ENCODE data around the gene ZNF532. TPM values are rescaled to one million over a fixed set of nuclear protein-coding genes. Genes with fewer than 3 reads are reported as not detected.
A peak's percentile ranks its signal among the peaks of the same experiment; 100 is the strongest.

Gene ZNF532
- total and polyA plus RNA-seq, 8 donors, result 56.2 to 153 (median 142) TPM

- no peak for TF ChIP-seq CTCF (IDR thresholded peaks at IDR 0.05)
- H3K27me3 ChIP-seq, result peaks cover 0 to 32% of the 10 kb centered on the region in 2 donors
- peaks cover 0 to under 1% of the 10 kb centered on the region in 2 donors for H3K36me3 ChIP-seq
- DNase-seq, result no peak
- H3K27ac ChIP-seq, result peak overlapping the region; percentile 78 to 94
- H3K4me3 ChIP-seq, result peak overlapping the region in 1 of 2 donors; percentile 31
- no peak for ATAC-seq
- peaks cover 7 to 42% of the 10 kb centered on the region in 2 donors for H3K4me1 ChIP-seq
- intact Hi-C loops (cut with DNase I), result no loop called here
- no peaks in the 10 kb centered on the region for H3K9me3 ChIP-seq
Observed at GRCh38 chr18:58862356-58862755, 2.3 kb upstream of the ZNF532 start.

GRCh38 chr18:58862851-58863538 is 1.7 kb upstream of the ZNF532 start:
- Histone ChIP-seq H3K27ac (peak overlapping the region; percentile 86 to 96), H3K27me3 (peaks cover 0 to 32% of the 10 kb centered on the region in 2 donors), H3K4me1 (peaks cover 7 to 46% of the 10 kb centered on the region in 2 donors), H3K36me3 (peaks cover 0 to 7% of the 10 kb centered on the region in 2 donors), H3K9me3 (no peaks in the 10 kb centered on the region), H3K4me3 (peak overlapping the region; percentile 21 to 31)
- no peak for TF ChIP-seq CTCF (IDR thresholded peaks at IDR 0.05)
- ATAC-seq, result peak; percentile 4
- peak in 1 of 4 donors; percentile 81 for DNase-seq
- intact Hi-C loops (cut with DNase I), result no loop called here

- peaks cover 0 to 13% of the 10 kb centered on the region in 2 donors for H3K36me3 ChIP-seq
- TF ChIP-seq CTCF (IDR thresholded peaks at IDR 0.05), result no peak
- peak overlapping the region; percentile 37 to 44 for H3K4me3 ChIP-seq
- H3K4me1 ChIP-seq, result peaks cover 7 to 46% of the 10 kb centered on the region in 2 donors
- intact Hi-C loops (cut with DNase I), result no loop called here
- H3K9me3 ChIP-seq, result no peaks in the 10 kb centered on the region
- ATAC-seq (peak; percentile 64), DNase-seq (peak in 3 of 4 donors; percentile 54 to 83 (median 58))
- H3K27me3 ChIP-seq, result peaks cover 0 to 32% of the 10 kb centered on the region in 2 donors
- H3K27ac ChIP-seq, result peak overlapping the region; percentile 86 to 96
Observed at GRCh38 chr18:58863539-58864145, 1.0 kb upstream of the ZNF532 start.

- Histone ChIP-seq H3K27ac (peak overlapping the region; percentile 86 to 96), H3K27me3 (peaks cover 0 to 32% of the 10 kb centered on the region in 2 donors), H3K9me3 (no peaks in the 10 kb centered on the region), H3K36me3 (peaks cover 0 to 14% of the 10 kb centered on the region in 2 donors), H3K4me3 (peak overlapping the region in 1 of 2 donors; percentile 44), H3K4me1 (peaks cover 7 to 46% of the 10 kb centered on the region in 2 donors)
- no peak for ATAC-seq
- DNase-seq, result no peak
- TF ChIP-seq CTCF (IDR thresholded peaks at IDR 0.05), result no peak
- intact Hi-C loops (cut with DNase I), result no loop called here
Observed at GRCh38 chr18:58865033-58865590, 435 bp downstream of the ZNF532 start.

GRCh38 chr18:58865701-58866065 is 1.0 kb downstream of the ZNF532 start:
- H3K4me1 ChIP-seq, result peaks cover 7 to 46% of the 10 kb centered on the region in 2 donors
- no peaks in the 10 kb centered on the region for H3K9me3 ChIP-seq
- peak overlapping the region; percentile 3 to 96 for H3K27ac ChIP-seq
- peaks cover 0 to 14% of the 10 kb centered on the region in 2 donors for H3K36me3 ChIP-seq
- ATAC-seq (no peak), DNase-seq (no peak)
- H3K4me3 ChIP-seq, result no peak overlapping the region
- H3K27me3 ChIP-seq, result peaks cover 0 to 32% of the 10 kb centered on the region in 2 donors
- no peak for TF ChIP-seq CTCF (IDR thresholded peaks at IDR 0.05)
- intact Hi-C loops (cut with DNase I), result no loop called here

Measured in left lung (tissue), 10 donors.